NCI-H524 treated with DMSO at 0.1 percent for 48 hours (cell line): Measurements from ENCODE around the gene NBEAL2.
A peak's percentile ranks its signal among the peaks of the same experiment; 100 is the strongest.

Experiments used
- DNase-seq: peaks from one replicate; lab custom pipeline; 2025; lab: John Stamatoyannopoulos, UW

The NBEAL2 gene, protein sequence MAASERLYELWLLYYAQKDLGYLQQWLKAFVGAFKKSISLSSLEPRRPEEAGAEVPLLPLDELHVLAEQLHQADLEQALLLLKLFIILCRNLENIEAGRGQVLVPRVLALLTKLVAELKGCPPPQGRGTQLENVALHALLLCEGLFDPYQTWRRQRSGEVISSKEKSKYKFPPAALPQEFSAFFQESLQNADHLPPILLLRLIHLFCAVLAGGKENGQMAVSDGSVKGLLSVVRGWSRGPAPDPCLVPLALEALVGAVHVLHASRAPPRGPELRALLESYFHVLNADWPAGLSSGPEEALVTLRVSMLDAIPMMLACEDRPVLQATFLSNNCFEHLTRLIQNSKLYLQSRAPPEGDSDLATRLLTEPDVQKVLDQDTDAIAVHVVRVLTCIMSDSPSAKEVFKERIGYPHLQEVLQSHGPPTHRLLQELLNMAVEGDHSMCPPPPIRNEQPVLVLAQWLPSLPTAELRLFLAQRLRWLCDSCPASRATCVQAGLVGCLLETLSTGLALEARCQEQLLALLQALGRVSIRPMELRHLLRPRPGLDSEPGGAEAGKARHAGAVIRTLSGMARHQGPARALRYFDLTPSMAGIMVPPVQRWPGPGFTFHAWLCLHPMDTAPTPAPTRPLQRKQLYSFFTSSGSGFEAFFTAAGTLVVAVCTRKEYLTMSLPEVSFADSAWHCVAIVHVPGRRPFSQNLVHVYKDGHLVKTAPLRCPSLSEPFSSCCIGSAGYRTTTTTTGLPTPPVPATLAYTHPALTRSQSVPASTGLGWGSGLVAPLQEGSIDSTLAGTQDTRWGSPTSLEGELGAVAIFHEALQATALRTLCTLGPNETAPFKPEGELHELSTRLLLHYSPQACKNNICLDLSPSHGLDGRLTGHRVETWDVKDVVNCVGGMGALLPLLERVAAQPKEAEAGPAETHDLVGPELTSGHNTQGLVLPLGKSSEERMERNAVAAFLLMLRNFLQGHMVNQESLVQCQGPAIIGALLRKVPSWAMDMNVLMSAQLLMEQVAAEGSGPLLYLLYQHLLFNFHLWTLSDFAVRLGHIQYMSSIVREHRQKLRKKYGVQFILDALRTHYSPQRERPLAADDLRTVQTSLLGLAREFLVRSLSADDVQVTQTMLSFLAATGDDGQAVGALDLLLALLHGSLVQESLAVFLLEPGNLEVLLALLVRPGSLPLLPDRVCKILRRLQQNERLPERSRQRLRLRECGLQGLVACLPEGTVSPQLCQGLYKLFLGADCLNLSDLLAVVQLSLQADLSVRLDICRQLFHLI (N-terminal part only)

DNA sequence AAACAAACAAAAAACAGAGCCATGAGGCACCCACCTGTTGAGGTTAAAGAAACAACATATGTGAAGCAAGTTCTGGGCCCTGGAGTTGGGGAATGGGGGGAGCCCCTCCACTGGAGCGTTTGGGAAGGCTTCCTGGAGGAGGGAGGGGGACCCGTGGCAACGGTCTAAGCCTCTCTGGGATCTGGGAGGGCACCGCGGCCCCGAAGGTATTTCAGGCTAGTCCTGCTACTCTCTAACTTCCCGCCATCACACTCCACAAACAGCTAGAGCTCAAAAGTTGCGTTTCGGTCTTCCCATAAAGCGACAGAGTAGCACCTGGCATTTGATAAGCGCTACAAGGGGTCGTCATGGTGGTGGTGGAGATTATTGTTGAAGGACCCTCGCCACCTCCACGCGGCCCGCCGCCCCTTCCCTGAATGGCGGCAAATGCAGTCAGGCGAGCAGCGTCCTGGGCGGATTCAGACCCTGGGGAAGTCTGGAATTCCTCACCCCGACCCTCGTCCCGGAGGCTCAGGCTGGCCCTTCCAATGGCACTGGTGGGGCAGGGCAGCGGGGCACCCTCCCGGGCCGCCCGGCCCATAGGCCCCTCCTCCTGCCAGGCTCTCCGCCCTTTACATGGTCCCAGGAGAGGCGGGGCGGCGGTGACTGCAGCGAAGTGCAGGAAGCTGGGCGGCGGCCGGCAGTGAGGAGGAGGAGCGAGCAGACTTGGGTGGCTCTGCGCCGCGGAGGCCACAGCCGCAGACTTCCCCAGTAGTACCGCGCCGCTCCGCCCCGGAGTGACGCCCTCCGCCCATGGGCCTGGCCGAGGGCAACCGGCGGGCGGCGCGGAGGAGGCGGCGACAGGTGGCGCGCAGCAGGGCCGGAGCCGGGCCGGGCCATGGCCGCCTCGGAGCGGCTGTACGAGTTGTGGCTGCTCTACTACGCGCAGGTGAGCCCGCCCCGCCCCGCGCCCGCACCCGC is at the start of gene NBEAL2:
Gene NBEAL2 (plus strand): TSS at position 682 of the 960 bp plus-strand sequence. CDS start 196 bp downstream, at position 878.
- peak; percentile 57 for DNase-seq

DNA sequence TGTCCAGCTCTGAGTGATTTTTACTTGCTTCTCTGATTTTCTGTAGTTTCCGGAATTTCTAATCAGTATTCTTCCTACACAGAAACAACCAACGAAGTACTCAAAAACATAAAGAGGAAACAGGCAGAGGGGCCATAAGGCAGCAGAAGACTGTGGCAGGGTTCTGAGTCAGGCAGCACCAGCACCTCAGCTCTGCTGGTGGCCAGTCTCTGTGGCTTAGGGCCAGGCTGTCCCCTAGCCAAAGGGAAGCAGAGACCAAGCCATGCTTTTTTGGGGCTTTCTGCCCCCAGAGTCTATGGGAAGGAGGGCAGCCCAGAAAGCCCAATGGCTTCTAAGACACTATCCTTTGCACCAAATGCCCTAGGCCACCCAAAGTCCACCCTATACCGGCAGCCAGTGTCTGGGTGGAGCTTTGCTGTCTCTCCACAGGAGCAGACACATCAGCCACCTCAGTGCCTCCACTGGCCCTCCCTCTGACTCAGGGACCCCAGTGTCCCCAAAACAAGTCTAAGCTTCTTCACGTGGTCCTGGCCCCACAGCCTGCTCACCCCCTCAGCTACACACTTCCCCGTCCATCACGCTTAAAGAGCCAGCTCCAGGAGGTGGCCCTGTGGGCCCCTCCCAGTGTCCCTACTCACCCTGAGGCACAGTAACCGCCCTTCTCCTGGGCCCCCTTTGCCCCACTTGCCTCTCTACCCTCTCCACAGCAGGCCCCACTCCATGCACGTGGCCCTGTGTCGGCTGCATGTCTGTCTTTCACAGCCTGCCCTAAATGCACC is 49.1 kb upstream of the NBEAL2 start:
- DNase-seq, result no peak

DNA sequence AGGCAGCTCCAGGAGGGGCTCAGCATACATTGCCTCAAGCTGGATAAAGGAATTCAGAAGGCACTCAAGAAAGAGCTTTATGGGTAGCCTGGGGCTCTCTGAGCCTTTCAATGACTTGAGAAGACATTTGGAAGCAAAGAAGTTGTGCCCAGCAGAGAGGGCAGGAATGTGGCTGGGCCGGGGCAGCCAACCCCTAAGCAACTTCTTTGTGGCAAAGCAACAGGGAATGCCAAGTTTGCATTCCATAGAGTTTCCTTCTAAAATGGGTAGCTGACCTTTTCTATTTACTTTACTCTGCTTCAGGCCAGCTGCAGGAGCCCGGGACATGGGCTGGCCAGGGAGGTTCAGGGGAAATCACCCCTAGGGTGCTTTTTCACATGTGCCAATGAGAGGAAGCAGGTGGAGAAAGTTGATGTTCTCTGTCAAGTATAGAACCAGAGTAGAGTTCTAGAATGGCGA is 48.5 kb upstream of the NBEAL2 start:
- DNase-seq, result no peak

- DNase-seq, result no peak
These were observed 47.7 kb upstream of the NBEAL2 start for GRCh38 chr3:46931631-46932331.

GRCh38 chr3:46932455-46933225 is 46.8 kb upstream of the NBEAL2 start:
- no peak for DNase-seq

GRCh38 chr3:46933261-46933660 is 46.2 kb upstream of the NBEAL2 start:
- DNase-seq, result no peak

GRCh38 chr3:46934072-46934471 is 45.4 kb upstream of the NBEAL2 start:
- no peak for DNase-seq

DNA sequence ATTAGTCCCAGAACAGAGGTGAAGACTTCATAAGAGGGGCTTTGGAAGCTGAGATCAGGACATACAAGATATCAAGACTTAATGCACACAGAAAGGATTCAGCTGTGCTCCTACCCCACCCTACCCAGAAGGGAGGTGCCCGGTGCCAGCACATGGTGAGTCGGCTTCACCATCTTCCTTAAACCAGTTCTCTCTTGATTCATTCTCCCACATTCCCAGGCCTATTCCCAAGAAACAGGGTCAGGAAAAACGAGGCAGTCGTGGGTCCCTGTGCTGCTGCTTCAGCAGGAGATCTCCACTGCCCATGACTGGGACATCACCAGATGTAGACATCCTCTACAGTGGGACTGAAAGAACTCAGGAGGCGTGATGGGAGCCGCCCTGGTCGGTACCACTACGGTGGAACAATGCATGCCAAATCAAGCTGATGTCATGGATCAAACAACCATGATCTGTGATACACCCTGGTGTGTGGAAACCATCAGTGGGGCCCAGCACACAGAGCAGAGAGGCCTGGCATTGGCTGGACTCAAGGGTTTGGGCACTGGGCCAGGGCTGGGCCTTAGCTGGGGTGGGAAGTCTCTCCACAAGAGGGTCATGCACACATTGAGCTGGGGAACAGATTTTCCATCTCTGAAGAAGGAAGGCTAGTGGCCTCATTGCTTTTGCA is 44.8 kb upstream of the NBEAL2 start:
- DNase-seq, result no peak

DNA sequence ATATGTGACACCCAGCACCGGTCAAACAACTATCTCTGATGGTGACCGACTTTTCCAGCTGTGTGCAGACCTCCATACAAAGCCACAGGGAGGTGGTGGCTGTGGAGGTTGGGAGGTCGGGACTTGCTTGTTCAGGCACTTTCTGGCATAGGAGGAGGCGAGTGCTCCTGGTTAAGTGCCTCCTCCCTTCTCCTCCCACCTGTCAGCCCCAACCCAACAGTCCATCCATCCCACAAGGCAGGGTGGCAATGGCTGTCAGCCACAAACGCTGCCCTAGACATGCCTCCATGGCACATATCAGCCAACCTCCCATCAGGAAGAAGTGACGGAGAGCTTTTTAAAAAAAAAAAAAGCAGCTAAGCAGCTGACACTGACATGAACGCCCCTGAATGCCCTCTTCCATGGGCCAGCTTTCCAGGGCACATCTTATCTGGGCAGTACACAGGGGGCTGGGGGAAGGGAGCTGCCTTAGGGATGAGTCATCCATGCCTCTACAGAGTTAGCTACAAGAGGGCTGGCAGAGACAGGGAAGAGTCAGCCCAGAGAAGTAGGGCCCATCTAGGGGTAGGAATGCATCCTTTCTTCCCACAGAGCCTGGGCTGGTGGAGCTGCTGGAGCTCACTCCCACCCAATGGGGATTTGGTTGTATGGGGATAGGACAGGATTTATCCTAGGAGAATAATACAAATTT is 44.2 kb upstream of the NBEAL2 start:
- no peak for DNase-seq

DNA sequence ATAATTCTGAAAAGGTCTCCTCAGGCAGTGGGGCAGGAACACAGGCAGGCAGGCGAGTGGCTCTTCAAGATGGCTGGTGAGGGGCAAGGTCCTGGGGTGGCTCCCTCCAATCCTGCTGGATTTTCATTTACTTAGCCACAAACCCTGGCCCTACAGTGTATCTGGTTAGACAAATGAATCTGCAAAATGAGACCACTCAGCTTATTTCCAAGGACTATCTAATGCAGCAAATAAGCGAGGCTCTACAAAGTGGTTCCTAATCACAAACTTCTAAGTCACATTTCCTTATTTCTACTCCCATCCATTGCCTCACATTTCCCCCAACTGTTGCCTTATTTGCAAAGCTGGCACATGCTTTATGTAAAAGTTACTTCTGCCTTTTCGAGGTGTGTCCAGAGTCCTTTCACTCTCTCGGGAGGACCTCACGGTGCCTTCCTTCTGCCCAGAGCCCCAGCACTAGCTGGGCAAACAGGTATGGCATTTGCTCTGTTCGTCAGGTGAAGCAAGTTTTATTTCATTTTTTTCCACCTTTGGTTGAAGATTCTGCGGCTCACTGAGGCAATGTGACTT is 43.4 kb upstream of the NBEAL2 start:
- no peak for DNase-seq

GRCh38 chr3:46936733-46937250 is 42.7 kb upstream of the NBEAL2 start:
- no peak for DNase-seq

DNA sequence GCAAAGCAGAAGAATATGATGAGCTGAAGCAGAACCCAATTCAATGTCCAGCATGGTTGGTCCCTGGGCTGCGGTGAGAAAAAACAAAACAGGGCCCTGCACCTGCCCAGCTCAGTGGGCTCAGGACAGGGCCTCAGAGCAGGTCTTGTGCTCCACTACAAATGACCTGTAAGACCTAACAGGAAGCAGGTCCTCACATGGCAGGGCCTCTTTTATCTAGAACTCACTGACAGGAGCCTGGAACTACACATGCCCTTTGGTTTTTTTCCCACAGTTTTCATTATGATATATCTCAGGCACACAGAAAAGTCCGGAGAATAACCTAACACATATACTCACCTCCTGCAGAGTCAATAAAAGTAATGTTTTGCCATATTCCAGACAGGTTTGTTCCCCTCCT is 41.3 kb upstream of the NBEAL2 start:
- no peak for DNase-seq

- no peak for DNase-seq
These were observed 39.7 kb upstream of the NBEAL2 start for GRCh38 chr3:46939578-46940445.

DNA sequence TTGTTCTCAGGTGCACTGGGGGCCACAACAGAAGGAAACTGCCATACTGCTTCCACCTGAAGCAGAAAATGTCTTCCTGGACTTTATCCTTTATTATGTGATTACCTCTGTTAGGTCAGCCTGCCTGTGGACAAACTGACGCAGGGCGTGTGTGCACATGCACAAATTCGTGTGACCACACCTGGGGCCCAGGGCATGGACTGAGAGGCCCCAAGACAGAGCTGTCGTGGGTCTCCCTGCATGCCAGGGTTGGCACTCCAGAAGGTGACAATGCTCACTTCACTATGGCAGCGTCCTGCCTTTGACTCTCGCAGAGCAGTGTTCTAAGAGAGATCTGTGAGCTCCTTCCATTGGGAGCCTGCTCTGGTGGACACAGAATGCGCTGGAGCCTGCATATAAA is 37.4 kb upstream of the NBEAL2 start:
- no peak for DNase-seq

GRCh38 chr3:46942481-46943236 is 36.8 kb upstream of the NBEAL2 start:
- no peak for DNase-seq
